K562 (cell line): ENCODE results near the gene ISG20L2. TPM values are rescaled to one million over a fixed set of nuclear protein-coding genes. Genes with fewer than 3 reads are reported as not detected.
A peak's percentile ranks its signal among the peaks of the same experiment; 100 is the strongest.

ENCODE experiments used
- ADNP ChIP-seq: fragments of 200-800 bp; sonication (Bioruptor generic); IDR thresholded peaks from 2 replicates; pipeline ENCODE4 v1.6.1; 2016; ENCODE audit warnings: missing genetic modification characterization, missing compliant biosample characterization
- ATF7 ChIP-seq: fragments of 450-650 bp; IDR thresholded peaks from 2 replicates; pipeline ENCODE4 v1.7.1; 2014; ENCODE audit warnings: mild to moderate bottlenecking, moderate library complexity
- BCLAF1 ChIP-seq, 2 experiments: fragments of 450-650 bp in 1 of 2; IDR thresholded peaks; 2 replicates each; pipeline ENCODE4 v1.6.1; 2011 to 2017; ENCODE audit warnings: low read depth in 2 of 2, antibody characterized with exemption in 1 of 2, borderline replicate concordance in 1 of 2, low read length in 1 of 2, mild to moderate bottlenecking in 1 of 2, mixed read lengths in 1 of 2; ENCODE audit not compliant: control insufficient read depth in 1 of 2
- CHD1 ChIP-seq: fragments of 200-600 bp; sonication (generic); IDR thresholded peaks from one replicate; pipeline ENCODE4 v1.6.1; 2012; ENCODE audit warnings: mild to moderate bottlenecking, moderate library complexity, low read length, inconsistent platforms
- DPF2 ChIP-seq: fragments of 450-650 bp; IDR thresholded peaks from 2 replicates; pipeline ENCODE4 v1.6.1; 2016
- EGR1 ChIP-seq: fragments of 450-650 bp; conservative IDR thresholded peaks from 2 replicates; pipeline ENCODE4 v1.6.1; 2017; ENCODE audit warnings: mild to moderate bottlenecking
- ESRRB ChIP-seq: fragments of 250-450 bp; sonication (Bioruptor Pico); IDR thresholded peaks from 2 replicates; pipeline ENCODE4 v1.5.0; 2020; ENCODE audit warnings: mild to moderate bottlenecking, moderate library complexity, borderline replicate concordance
- KDM1A ChIP-seq, 2 experiments: fragments of 450-650 bp; IDR thresholded peaks; 2 replicates each; pipeline ENCODE4 v1.6.1; 2016; ENCODE audit warnings: mild to moderate bottlenecking in 2 of 2
- MAZ ChIP-seq, 2 experiments: fragments of 450-650 bp in 1 of 2; sonication (generic) in 1 of 2; formaldehyde crosslinking; IDR thresholded peaks in 1 of 2; conservative IDR thresholded peaks in 1 of 2; 2 replicates each; pipeline versions ENCODE4 v1.4.0 to v1.5.0; 2020; ENCODE audit warnings: mild to moderate bottlenecking in 1 of 2, missing genetic modification reagents in 1 of 2
- MCM7 ChIP-seq, 2 experiments: fragments of 450-650 bp; IDR thresholded peaks; 2 replicates each; pipeline ENCODE4 v1.6.1; 2016 to 2018
- MIER1 ChIP-seq: fragments of 450-650 bp; IDR thresholded peaks from 2 replicates; pipeline ENCODE4 v1.6.1; 2016; ENCODE audit warnings: antibody characterized with exemption, mild to moderate bottlenecking, low read depth
- NFRKB ChIP-seq: fragments of 450-650 bp; IDR thresholded peaks from 2 replicates; pipeline ENCODE4 v1.6.1; 2016; ENCODE audit warnings: low read depth
- NR2C1 ChIP-seq, 2 experiments: fragments of 450-650 bp; IDR thresholded peaks; 2 replicates each; pipeline ENCODE4 v1.6.1; 2017; ENCODE audit warnings: mild to moderate bottlenecking in 2 of 2, antibody characterized with exemption in 1 of 2, inconsistent platforms in 1 of 2, missing compliant biosample characterization in 1 of 2, missing genetic modification characterization in 1 of 2
- NR2C2 ChIP-seq, 2 experiments: fragments of 200-800 bp in 1 of 2; sonication (Bioruptor generic) in 1 of 2; sonication (generic) in 1 of 2; formaldehyde crosslinking in 1 of 2; IDR thresholded peaks; 2 replicates each; pipeline versions ENCODE4 v1.6.1 to v1.8.0; 2016 to 2022; ENCODE audit warnings: mild to moderate bottlenecking in 1 of 2, missing compliant biosample characterization in 1 of 2, missing genetic modification characterization in 1 of 2, missing genetic modification reagents in 1 of 2
- NR4A1 ChIP-seq, 2 experiments: fragments of 250-450 bp in 1 of 2; fragments of 450-650 bp in 1 of 2; sonication (Bioruptor Pico) in 1 of 2; IDR thresholded peaks; 2 replicates each; pipeline versions ENCODE4 v1.4.0 to v1.6.1; 2016 to 2020; ENCODE audit warnings: mild to moderate bottlenecking in 2 of 2, missing compliant biosample characterization in 1 of 2, missing genetic modification characterization in 1 of 2, moderate library complexity in 1 of 2
- PATZ1 ChIP-seq: fragments of 250-450 bp; sonication (Bioruptor Pico); IDR thresholded peaks from 2 replicates; pipeline ENCODE4 v1.5.0; 2020; ENCODE audit warnings: mild to moderate bottlenecking, borderline replicate concordance
- SLC30A9 ChIP-seq: fragments of 250-450 bp; sonication (Bioruptor Pico); IDR thresholded peaks from 2 replicates; pipeline ENCODE4 v1.8.0; 2022; ENCODE audit warnings: mild to moderate bottlenecking, moderate library complexity
- SMAD3 ChIP-seq: fragments of 450-650 bp; formaldehyde crosslinking; conservative IDR thresholded peaks from 2 replicates; pipeline ENCODE4 v1.4.0; 2020; ENCODE audit warnings: mild to moderate bottlenecking
- SMC3 ChIP-seq: conservative IDR thresholded peaks from 2 replicates; pipeline ENCODE4 v1.6.1; 2011; ENCODE audit warnings: low read depth, low read length, improper control_type of control experiment; ENCODE audit not compliant: insufficient read depth
- ZBTB17 ChIP-seq: fragments of 450-650 bp; formaldehyde crosslinking; IDR thresholded peaks from 2 replicates; pipeline ENCODE4 v1.4.0; 2020; ENCODE audit warnings: mild to moderate bottlenecking
- ZBTB7A ChIP-seq: IDR thresholded peaks from 2 replicates; pipeline ENCODE4 v1.6.1; 2011; ENCODE audit warnings: low read depth, mild to moderate bottlenecking, low read length, moderate library complexity, borderline replicate concordance; ENCODE audit not compliant: control insufficient read depth
- ZNF134 ChIP-seq: fragments of 250-450 bp; sonication (Bioruptor Pico); conservative IDR thresholded peaks from 2 replicates; pipeline ENCODE4 v1.4.0; 2020
- ZNF324 ChIP-seq: fragments of 250-450 bp; sonication (Bioruptor Pico); IDR thresholded peaks from 2 replicates; pipeline ENCODE4 v1.4.0; 2020; ENCODE audit warnings: mild to moderate bottlenecking
- polyA plus RNA-seq, 8 experiments: library from polyadenylated mRNA; depleted of rRNA in 4 of 8; stranded (reverse) in 5 of 8; unstranded in 3 of 8; fragments of >200 nt; fragmentation: Nextera tagmentation in 2 of 8; fragmentation: Illumina TruSeq in 1 of 8; extraction: Ambion mirVana in 2 of 8; extraction: Trizol in 1 of 8; gene quantifications; 2 replicates each; pipeline versions ENCODE4 v1.2.1 to v1.2.3, GENCODE V29; 2011 to 2014; ENCODE audit warnings: inconsistent platforms in 1 of 8, missing spikeins in 1 of 8
- total RNA-seq, 7 experiments: library from RNA; depleted of rRNA in 6 of 7; stranded (reverse); fragments of >200 nt in 6 of 7; fragmentation: Illumina TruSeq in 2 of 7; extraction: Trizol in 2 of 7; gene quantifications; 2 replicates each; pipeline versions ENCODE4 v1.2.1 to v1.2.3, GENCODE V29; 2011 to 2021; ENCODE audit warnings: low replicate concordance in 1 of 7

The ISG20L2 gene
- total and polyA plus RNA-seq, 9 of the 15 experiments (the other 6 are each of a cell fraction or from before 2014, with no cell fraction given) = 21.3 to 130 (median 50.3) TPM

- TF ChIP-seq MAZ (CRISPR knock-in tag; conservative IDR thresholded peaks at IDR 0.05 in 1 of 2, IDR thresholded peaks at IDR 0.05 in 1 of 2) (no peak), ZNF324 (CRISPR knock-in tag) (no peak), NR2C2 (CRISPR knock-in tag; IDR thresholded peaks at IDR 0.05) (0 out of 2 replicates have a peak, but pooled peaks have one; percentile 15), NR2C2 (tag; IDR thresholded peaks at IDR 0.05) (no peak), SMC3 (no peak), BCLAF1 (IDR thresholded peaks at IDR 0.05; ENCODE audit: borderline replicate concordance in 1 of 2, control insufficient read depth in 1 of 2, low read depth in 2 of 2, low read length in 1 of 2) (no peak), EGR1 (no peak), ESRRB (CRISPR knock-in tag) (no peak), SLC30A9 (CRISPR knock-in tag) (no peak), KDM1A (IDR thresholded peaks at IDR 0.05) (no peak), ZBTB7A (peak; percentile 40; the same call in 1 of the 2 replicates), MIER1 (no peak), NR2C1 (IDR thresholded peaks at IDR 0.05) (no peak), NR2C1 (tag; IDR thresholded peaks at IDR 0.05) (no peak), PATZ1 (no peak), NFRKB (0 out of 2 replicates have a peak, but pooled peaks have one; percentile 27), ZBTB17 (CRISPR knock-in tag) (no peak), CHD1 (peak; percentile 5), NR4A1 (CRISPR knock-in tag; IDR thresholded peaks at IDR 0.05) (no peak), NR4A1 (tag; IDR thresholded peaks at IDR 0.05) (0 out of 2 replicates have a peak, but pooled peaks have one; percentile 9), ADNP (tag) (no peak), ATF7 (no peak), SMAD3 (CRISPR knock-in tag) (no peak), DPF2 (no peak), ZNF134 (CRISPR knock-in tag) (no peak), MCM7 (IDR thresholded peaks at IDR 0.05) (no peak)
Measured at GRCh38 chr1:156747742-156748669, 19.4 kb upstream of the ISG20L2 start (continued).
